H9 (cell line): Measurements from ENCODE around the gene USP17L28. TPM values are rescaled to one million over a fixed set of nuclear protein-coding genes. Genes with fewer than 3 reads are reported as not detected.
"Not testable (repeated sequence)": the region's sequence is repeated elsewhere in the genome, so short reads cannot be mapped to it uniquely, and the experiment has no call there.

Source experiments
- DNase-seq: peaks from one replicate; pipeline ENCODE4 v3.0.0-alpha.2; 2017
- H2AFZ ChIP-seq: one replicate; pipeline ENCODE4 v1.6.1; 2013; ENCODE audit warnings: mild to moderate bottlenecking, low read length, control low read depth, moderate library complexity
- H2AK5ac ChIP-seq: 2 replicates; pipeline ENCODE4 v1.6.1; 2013; ENCODE audit warnings: low read length, control low read depth, mixed read lengths; ENCODE audit not compliant: insufficient read length
- H2BK120ac ChIP-seq: one replicate; pipeline ENCODE4 v1.6.1; 2013; ENCODE audit warnings: low read depth, mild to moderate bottlenecking, low read length, control low read depth, inconsistent platforms; ENCODE audit not compliant: poor library complexity, severe bottlenecking
- H2BK12ac ChIP-seq: 2 replicates; pipeline ENCODE4 v1.6.1; 2013; ENCODE audit warnings: low read length, control low read depth, mixed read lengths, low read depth; ENCODE audit not compliant: insufficient read length
- H2BK15ac ChIP-seq: 2 replicates; pipeline ENCODE4 v1.6.1; 2013; ENCODE audit warnings: low read depth, low read length, control low read depth
- H2BK20ac ChIP-seq: one replicate; pipeline ENCODE4 v1.6.1; 2013; ENCODE audit warnings: low read depth, mild to moderate bottlenecking, low read length, control low read depth, inconsistent platforms; ENCODE audit not compliant: poor library complexity, severe bottlenecking
- H2BK5ac ChIP-seq: 2 replicates; pipeline ENCODE4 v1.6.1; 2013; ENCODE audit warnings: low read length, control low read depth, mixed read lengths; ENCODE audit not compliant: insufficient read length
- H3K14ac ChIP-seq: 2 replicates; pipeline ENCODE4 v1.6.1; 2013; ENCODE audit warnings: low read length, control low read depth; ENCODE audit not compliant: insufficient read depth
- H3K18ac ChIP-seq: 2 replicates; pipeline ENCODE4 v1.6.1; 2013; ENCODE audit warnings: low read depth, mild to moderate bottlenecking, mixed read lengths, low read length, control low read depth; ENCODE audit not compliant: insufficient read length
- H3K23ac ChIP-seq: 2 replicates; pipeline ENCODE4 v1.6.1; 2013; ENCODE audit warnings: low read length, control low read depth, mixed read lengths, low read depth; ENCODE audit not compliant: insufficient read length
- H3K23me2 ChIP-seq: 2 replicates; pipeline ENCODE4 v1.6.1; 2013; ENCODE audit warnings: low read depth, mild to moderate bottlenecking, mixed read lengths, low read length, control low read depth; ENCODE audit not compliant: insufficient read length, poor library complexity, severe bottlenecking
- H3K27ac ChIP-seq: 2 replicates; pipeline ENCODE4 v1.5.1; 2013; ENCODE audit warnings: low read length, control low read depth, mixed read lengths, low read depth; ENCODE audit not compliant: insufficient read length
- H3K27me3 ChIP-seq: 2 replicates; pipeline ENCODE4 v1.6.1; 2013; ENCODE audit warnings: low read length, control low read depth, inconsistent platforms; ENCODE audit not compliant: insufficient read depth
- H3K4ac ChIP-seq: 2 replicates; pipeline ENCODE4 v1.6.1; 2013; ENCODE audit warnings: low read depth, mild to moderate bottlenecking, control low read depth, inconsistent platforms, low read length, moderate library complexity
- H3K4me1 ChIP-seq: 2 replicates; pipeline ENCODE4 v1.6.1; 2013; ENCODE audit warnings: low read length, control low read depth, inconsistent platforms; ENCODE audit not compliant: insufficient read depth
- H3K4me2 ChIP-seq: 2 replicates; pipeline ENCODE4 v1.6.1; 2013; ENCODE audit warnings: low read length, control low read depth, mixed read lengths; ENCODE audit not compliant: insufficient read length, insufficient read depth
- H3K56ac ChIP-seq: 2 replicates; pipeline ENCODE4 v1.6.1; 2013; ENCODE audit warnings: low read depth, mild to moderate bottlenecking, mixed read lengths, low read length, control low read depth; ENCODE audit not compliant: insufficient read length
- H3K79me1 ChIP-seq: 2 replicates; pipeline ENCODE4 v1.6.1; 2013; ENCODE audit warnings: low read depth, mild to moderate bottlenecking, moderate library complexity, low read length, control low read depth, inconsistent platforms; ENCODE audit not compliant: insufficient read depth, poor library complexity, severe bottlenecking
- H3K79me2 ChIP-seq: 2 replicates; pipeline ENCODE4 v1.6.1; 2013; ENCODE audit warnings: low read length, control low read depth, inconsistent platforms; ENCODE audit not compliant: insufficient read depth
- H3K9ac ChIP-seq: 2 replicates; pipeline ENCODE4 v1.6.1; 2013; ENCODE audit warnings: low read length, control low read depth, mixed read lengths; ENCODE audit not compliant: insufficient read length; ENCODE audit errors: extremely low read depth
- H3K9me3 ChIP-seq: one replicate; pipeline ENCODE4 v1.6.1; 2013; ENCODE audit warnings: low read depth, low read length, inconsistent platforms; ENCODE audit not compliant: control insufficient read depth
- H3T11ph ChIP-seq: one replicate; pipeline ENCODE4 v1.6.1; 2013; ENCODE audit warnings: mild to moderate bottlenecking, low read length, control low read depth, inconsistent platforms
- H4K20me1 ChIP-seq: one replicate; pipeline ENCODE4 v1.6.1; 2013; ENCODE audit not compliant: control insufficient read depth, insufficient read length, insufficient read depth
- H4K5ac ChIP-seq: 2 replicates; pipeline ENCODE4 v1.6.1; 2013; ENCODE audit warnings: low read depth, mild to moderate bottlenecking, mixed read lengths, low read length, control low read depth; ENCODE audit not compliant: insufficient read length
- H4K8ac ChIP-seq: replicated peaks from 2 replicates; pipeline ENCODE4 v1.6.1; 2013; ENCODE audit warnings: low read length, control low read depth, mixed read lengths, low read depth; ENCODE audit not compliant: insufficient read length
- H4K91ac ChIP-seq: 2 replicates; pipeline ENCODE4 v1.6.1; 2013; ENCODE audit warnings: low read depth, mild to moderate bottlenecking, moderate library complexity, mixed read lengths, low read length, control low read depth; ENCODE audit not compliant: insufficient read length
- H3K27ac Mint-ChIP-seq, 3 experiments: 2 replicates in 2 of 3; 3 replicates in 1 of 3; pipeline ENCODE4 v1.8.0; 2020 to 2021; ENCODE audit warnings: mixed read lengths in 3 of 3, mild to moderate bottlenecking in 1 of 3, moderate library complexity in 1 of 3
- H3K27me3 Mint-ChIP-seq: 2 replicates; pipeline ENCODE4 v1.8.0; 2021; ENCODE audit warnings: low read depth, mild to moderate bottlenecking, moderate library complexity, mixed read lengths
- H3K36me3 Mint-ChIP-seq, 3 experiments: 2 replicates in 2 of 3; 3 replicates in 1 of 3; pipeline ENCODE4 v1.8.0; 2020 to 2021; ENCODE audit warnings: low read depth in 3 of 3, mixed read lengths in 3 of 3; ENCODE audit not compliant: insufficient read depth in 1 of 3
- H3K4me1 Mint-ChIP-seq, 2 experiments: 2 replicates each; pipeline ENCODE4 v1.8.0; 2020; ENCODE audit warnings: mixed read lengths in 2 of 2
- H3K4me3 Mint-ChIP-seq, 2 experiments: 2 replicates in 1 of 2; 3 replicates in 1 of 2; pipeline ENCODE4 v1.8.0; 2020 to 2021; ENCODE audit warnings: mild to moderate bottlenecking in 2 of 2, mixed read lengths in 2 of 2, moderate library complexity in 1 of 2
- H3K9me3 Mint-ChIP-seq, 2 experiments: 2 replicates in 1 of 2; 3 replicates in 1 of 2; pipeline ENCODE4 v1.8.0; 2020; ENCODE audit warnings: mild to moderate bottlenecking in 2 of 2, mixed read lengths in 2 of 2, moderate library complexity in 1 of 2
- WGBS: extraction: QIAGEN DNeasy Blood & Tissue Kit; methylation state at CpG from one replicate; pipeline ENCODE4 v1.1.7; 2013; ENCODE audit warnings: missing lambda C conversion rate, low lambda C conversion rate, mixed read lengths; ENCODE audit not compliant: insufficient read length; ENCODE audit errors: extremely low coverage; 5-methylcytosine and 5-hydroxymethylcytosine counted together
- total RNA-seq: library from RNA; stranded (reverse); gene quantifications from 2 replicates; pipeline ENCODE4 v1.2.1, GENCODE V29; 2021

The USP17L28 gene
- total RNA-seq, 1 experiment from 2014 or later, result not detected

DNA sequence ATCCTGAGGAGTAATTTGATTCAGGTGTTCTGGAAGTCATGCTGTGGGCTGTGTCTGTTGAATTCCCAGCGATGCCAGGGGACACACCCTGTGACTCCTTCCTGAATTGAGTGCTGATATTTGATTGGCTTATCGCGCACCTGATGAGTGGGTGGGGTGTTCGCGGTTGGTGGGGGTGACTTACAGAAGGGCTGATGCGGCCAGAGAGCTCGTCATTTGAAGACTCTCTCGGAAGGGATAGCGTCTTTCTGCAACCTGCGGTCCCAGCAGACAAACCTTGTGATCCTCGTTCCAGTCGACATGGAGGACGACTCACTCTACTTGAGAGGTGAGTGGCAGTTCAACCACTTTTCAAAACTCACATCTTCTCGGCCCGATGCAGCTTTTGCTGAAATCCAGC, 23.8 kb upstream of the USP17L28 start, which contains the start of gene USP17L24:
Gene USP17L24 (plus strand): TSS at position 301 of the 400 bp plus-strand sequence. CDS start 0 bp downstream, at position 301.
- H2AFZ ChIP-seq, H3K79me1 ChIP-seq, H3K4me2 ChIP-seq, H3K56ac ChIP-seq, H3K9me3 Mint-ChIP-seq, H3K23ac ChIP-seq, H2BK5ac ChIP-seq, DNase-seq, H4K8ac ChIP-seq, H2AK5ac ChIP-seq, H3K27ac Mint-ChIP-seq, H3K79me2 ChIP-seq, H2BK15ac ChIP-seq, H3K4me1 ChIP-seq, H4K20me1 ChIP-seq, H3K4me3 Mint-ChIP-seq, H3K9ac ChIP-seq, H3K27ac ChIP-seq, H3K27me3 ChIP-seq, H2BK12ac ChIP-seq, H3K27me3 Mint-ChIP-seq, H4K5ac ChIP-seq, H3K4ac ChIP-seq, H4K91ac ChIP-seq, H3K9me3 ChIP-seq, H2BK120ac ChIP-seq, H3K36me3 Mint-ChIP-seq, H3K18ac ChIP-seq, H3K23me2 ChIP-seq, H3K4me1 Mint-ChIP-seq, H2BK20ac ChIP-seq, H3K14ac ChIP-seq, H3T11ph ChIP-seq: not testable (repeated sequence)
- WGBS, result no CpG with 5 or more reads among the region's 15 CpGs

GRCh38 chr4:9329611-9330010, 19.1 kb upstream of the USP17L28 start, which contains the start of gene USP17L25:
Gene USP17L25 (plus strand): TSS chr4:9329911. CDS start chr4:9329911, 0 bp downstream.
- H3K36me3 Mint-ChIP-seq, H3K79me1 ChIP-seq, H3K56ac ChIP-seq, H3K4me1 Mint-ChIP-seq, H3K27ac ChIP-seq, H4K8ac ChIP-seq, H3K4me2 ChIP-seq, H4K5ac ChIP-seq, H3T11ph ChIP-seq, H2AK5ac ChIP-seq, H3K23ac ChIP-seq, H3K27me3 Mint-ChIP-seq, H3K9me3 Mint-ChIP-seq, H3K23me2 ChIP-seq, H3K18ac ChIP-seq, H3K27me3 ChIP-seq, H3K9me3 ChIP-seq, H3K27ac Mint-ChIP-seq, H3K4me1 ChIP-seq, H2BK5ac ChIP-seq, H2AFZ ChIP-seq, H2BK120ac ChIP-seq, DNase-seq, H3K9ac ChIP-seq, H3K4ac ChIP-seq, H2BK20ac ChIP-seq, H2BK15ac ChIP-seq, H4K91ac ChIP-seq, H3K14ac ChIP-seq, H4K20me1 ChIP-seq, H2BK12ac ChIP-seq, H3K4me3 Mint-ChIP-seq, H3K79me2 ChIP-seq: not testable (repeated sequence)
- no CpG with 5 or more reads among the region's 15 CpGs for WGBS
